GM19463 (cell line): ENCODE results near the gene DCUN1D3.

Source experiments
- ATAC-seq: cut with Tn5 transposase; IDR thresholded peaks from one replicate; pipeline ENCODE4 v1.9.1; 2021; ENCODE audit warnings: mild to moderate bottlenecking, moderate library complexity; ENCODE audit not compliant: unreplicated experiment

DCUN1D3 gene

GRCh38 chr16:20894388-20894787 is 5.8 kb downstream of the DCUN1D3 start:
- no peak for ATAC-seq

- no peak for ATAC-seq
Measured at GRCh38 chr16:20889625-20890275, 10.4 kb downstream of the DCUN1D3 start.

GRCh38 chr16:20887207-20887606 is 13.0 kb downstream of the DCUN1D3 start:
- no peak for ATAC-seq

GRCh38 chr16:20886320-20886719 is 13.8 kb downstream of the DCUN1D3 start:
- ATAC-seq, result no peak

- no peak for ATAC-seq
Measured at GRCh38 chr16:20884240-20884556, 16.0 kb downstream of the DCUN1D3 start.

DNA sequence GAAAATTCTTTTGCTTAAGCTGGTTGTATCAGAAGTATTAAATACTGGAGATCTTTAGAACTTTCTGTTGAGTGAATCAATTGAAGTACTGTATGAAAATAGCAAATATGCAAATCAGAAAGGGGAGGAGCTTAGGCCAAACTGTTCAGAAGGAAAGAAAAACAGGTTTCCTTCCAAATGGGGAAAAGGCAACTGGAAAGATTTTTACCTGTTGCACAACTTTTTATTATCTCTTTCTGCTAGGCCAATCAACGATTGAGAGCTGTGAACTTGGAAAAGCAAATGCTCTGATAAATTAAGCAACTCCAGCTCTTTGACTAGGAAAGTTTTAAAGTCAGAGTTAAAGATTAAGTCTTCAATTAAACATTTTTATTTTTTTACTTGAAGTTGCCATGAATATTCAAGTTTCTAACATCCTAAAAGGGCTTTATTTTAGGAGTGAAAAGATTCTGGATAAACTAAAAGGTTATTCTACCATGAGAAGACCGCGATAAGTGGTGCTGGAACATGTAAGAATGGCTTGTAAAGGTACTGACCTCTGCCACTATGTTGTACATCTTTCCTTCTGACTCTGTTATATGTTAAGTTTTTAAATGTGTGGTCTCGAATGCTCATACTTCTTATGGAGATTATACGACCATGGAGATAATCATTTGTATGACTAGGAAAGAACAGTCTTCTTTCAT is 16.5 kb downstream of the DCUN1D3 start:
- no peak for ATAC-seq

- no peak for ATAC-seq
Measured at GRCh38 chr16:20881503-20881878, 18.7 kb downstream of the DCUN1D3 start.

DNA sequence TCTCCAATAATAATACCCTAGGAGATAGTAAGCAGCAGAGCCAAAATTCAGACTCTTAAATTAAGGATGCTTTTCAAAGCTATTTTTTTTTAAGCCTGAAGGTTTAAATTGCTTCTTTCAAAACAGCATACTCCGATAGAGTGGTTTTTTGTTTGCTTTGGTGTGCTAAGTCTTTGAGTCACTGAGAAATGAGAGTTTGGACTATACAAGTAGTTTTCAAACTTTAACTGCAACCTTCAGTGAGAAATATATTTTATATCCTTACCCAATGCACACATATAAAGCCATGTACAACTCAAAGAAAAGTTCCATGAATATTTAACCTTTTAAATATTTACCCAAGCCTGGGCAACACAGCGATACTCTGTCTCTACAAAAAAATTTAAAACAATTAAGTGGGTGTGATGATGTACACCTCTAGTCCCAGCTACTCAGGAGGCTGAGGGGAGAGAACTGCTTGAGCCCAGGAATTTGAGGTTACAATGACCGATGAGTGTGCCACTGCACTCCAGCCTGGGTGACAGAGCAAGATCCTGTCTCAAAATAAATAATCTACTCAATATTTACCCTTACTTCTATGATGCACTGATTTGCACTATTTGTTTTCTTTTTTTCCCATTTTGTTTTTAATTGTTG is 19.2 kb downstream of the DCUN1D3 start:
- ATAC-seq, result no peak

DNA sequence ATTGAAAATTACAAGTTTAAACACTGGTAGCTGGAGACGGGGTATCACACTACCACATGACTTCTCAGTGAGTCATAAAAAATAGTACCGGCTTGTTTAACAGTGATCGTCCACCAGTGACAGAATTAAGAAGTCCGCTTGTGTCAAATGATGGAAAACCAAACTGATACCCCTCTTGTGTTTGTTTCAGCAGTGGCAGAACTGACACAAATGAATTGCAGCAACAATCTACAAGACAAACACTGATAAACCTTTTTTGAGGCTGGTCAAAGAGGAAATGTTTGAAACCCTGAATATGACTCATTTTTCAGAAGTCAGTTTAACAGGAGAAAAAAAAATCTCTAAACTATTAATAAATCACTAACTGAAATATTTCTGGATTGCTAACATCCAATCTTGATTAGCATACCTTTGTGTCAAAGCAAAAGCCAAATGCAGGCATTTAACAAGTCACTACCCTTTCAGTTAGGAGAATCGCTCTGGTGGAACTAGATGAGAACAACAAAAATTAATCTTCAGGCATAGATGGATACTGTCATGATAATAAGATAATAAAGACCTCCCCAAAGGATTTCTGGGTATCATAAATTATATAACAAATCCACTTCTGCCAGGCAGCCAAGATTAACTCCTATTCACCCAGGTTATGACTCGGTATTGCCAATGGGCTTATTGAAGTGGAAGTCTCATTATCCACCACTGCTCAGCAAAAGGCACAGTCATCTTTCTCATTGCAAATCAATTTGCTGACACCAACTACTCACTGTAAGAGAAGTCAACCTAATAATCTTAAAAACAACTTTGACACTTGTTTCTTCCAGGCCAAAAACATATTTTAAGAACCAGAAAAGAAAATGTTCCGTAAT is 20.8 kb downstream of the DCUN1D3 start:
- ATAC-seq, result peak; percentile 51

DNA sequence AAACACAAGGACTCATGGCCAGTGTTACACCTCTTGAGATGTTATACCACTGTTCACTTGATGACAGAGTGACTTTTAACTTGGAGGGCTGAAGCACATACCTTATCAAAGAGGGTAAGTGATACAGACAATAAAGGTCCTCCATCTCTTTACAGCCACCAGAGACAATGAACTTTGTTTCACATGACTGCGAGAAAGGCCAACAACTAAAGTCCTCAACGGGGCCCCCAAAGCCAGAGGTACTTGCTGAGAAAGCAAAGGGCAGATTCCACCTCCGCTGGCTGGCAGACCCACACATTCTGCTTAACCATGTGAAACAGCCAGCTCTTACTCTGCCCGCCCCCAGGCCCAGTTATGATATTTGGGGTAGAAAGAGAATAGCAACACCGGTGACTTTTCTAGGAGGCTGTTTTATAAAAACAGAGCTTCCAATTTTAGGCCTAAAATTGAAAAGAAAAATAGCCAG is 21.4 kb downstream of the DCUN1D3 start:
- ATAC-seq, result peak; percentile 16

DNA sequence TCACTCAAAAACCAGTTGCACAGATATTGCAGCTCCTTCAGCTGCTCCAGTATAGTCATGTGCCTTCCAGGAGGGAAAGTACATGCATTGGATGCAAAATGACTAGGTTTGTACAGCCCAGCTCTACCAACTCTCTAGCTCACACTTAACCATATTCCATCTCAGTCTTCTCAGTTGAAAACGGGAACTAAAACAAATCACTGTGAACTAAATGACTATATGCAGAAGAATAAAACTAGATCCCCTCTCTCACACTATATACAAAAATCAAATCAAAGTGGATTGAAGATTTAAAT is 24.9 kb downstream of the DCUN1D3 start:
- no peak for ATAC-seq

DNA sequence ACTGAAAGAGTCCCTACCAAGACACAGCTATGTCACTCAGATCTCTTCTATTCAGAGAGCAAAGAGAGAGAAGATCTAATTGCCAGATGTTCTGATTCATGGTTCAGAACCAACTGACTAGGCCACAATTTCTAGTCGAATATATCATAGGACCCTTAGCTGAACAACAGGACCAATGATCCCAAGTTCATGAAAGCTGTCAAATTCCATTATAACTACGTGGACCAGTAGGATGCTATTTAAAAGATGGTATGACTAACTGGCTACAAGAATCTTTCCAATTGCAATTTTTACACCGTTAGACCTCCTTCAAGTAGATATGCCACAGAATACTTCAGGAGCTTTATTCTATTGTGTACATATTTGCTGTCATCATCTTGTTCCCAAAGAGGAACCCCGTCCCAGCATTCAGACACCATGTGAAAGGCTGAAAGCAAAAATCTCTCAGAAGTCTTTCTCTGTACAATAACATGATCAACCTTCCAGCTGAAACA is 26.0 kb downstream of the DCUN1D3 start:
- ATAC-seq, result no peak

DNA sequence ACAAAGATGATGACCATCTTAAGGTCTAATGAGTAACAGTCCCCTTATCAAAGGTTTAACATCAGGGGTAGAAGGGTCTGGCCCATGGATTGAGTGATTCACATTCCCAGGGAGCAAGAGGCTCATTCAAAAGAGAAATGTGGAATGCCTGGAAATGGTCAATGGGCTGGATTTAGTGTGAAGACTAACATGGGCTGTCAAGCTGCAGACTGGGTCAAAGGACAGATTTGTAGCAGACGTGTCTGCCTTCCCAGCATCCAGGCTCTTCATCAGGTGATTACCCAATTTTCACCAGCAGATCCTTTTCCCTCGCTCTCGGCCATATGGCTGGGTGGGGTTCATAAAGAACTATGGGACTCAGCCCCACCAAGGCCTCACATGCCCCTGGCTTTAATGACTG is 26.8 kb downstream of the DCUN1D3 start:
- no peak for ATAC-seq

- no peak for ATAC-seq
Measured at GRCh38 chr16:20871941-20872815, 28.0 kb downstream of the DCUN1D3 start.

- no peak for ATAC-seq
Measured at GRCh38 chr16:20871258-20871657, 28.9 kb downstream of the DCUN1D3 start.

DNA sequence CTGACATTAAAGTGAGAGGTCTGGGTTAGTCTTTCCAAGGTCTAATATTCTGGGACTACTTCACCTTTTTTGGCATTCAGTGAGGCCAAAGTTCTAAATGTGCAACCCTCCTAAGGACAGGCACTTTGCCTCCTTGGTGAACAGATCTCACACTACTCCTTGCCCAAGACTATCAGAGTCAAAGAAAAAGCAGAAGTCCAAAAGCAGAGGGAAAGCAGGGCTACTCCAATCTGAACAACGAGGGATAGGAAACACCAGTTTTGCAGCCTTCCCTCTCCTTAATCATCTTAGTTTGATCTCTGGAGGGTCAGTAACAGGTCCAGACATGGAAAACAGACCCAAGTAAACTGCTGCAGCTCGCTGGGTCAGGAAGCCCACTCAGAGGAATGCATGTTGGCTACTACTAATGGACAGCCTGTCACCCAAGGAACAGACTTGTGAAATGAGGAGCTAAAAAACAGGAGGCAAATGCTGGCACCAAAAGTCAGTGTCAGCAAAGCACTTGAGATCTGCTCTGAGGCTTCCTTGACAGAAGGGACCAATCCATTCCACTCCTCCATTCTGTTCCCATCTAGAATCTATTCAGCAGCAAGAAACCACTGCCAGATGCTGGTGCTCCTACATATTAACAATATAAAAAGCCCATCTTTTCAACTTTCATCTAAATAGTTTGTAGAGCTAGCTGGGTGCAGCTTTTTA is 29.9 kb downstream of the DCUN1D3 start:
- no peak for ATAC-seq

DNA sequence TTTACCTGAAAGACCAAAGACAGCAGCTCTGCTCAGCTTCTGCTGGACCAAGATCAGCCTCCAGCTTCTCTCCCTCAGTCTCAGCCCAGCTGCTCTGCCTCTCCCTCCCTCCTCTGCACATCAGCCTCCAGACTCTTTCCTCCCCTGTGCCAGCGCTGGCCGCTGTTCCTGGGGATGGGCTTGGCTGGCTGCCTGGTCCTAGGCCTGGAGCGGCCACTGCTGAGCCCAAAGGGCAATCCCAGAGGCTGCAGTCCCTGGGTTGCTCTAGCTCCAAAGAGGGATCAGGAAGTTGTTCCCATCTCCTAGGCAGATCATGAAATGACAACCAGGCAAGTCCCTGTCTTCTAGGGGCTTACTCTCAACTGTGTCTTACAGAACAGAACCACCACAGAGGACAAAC is 31.3 kb downstream of the DCUN1D3 start:
- no peak for ATAC-seq

DNA sequence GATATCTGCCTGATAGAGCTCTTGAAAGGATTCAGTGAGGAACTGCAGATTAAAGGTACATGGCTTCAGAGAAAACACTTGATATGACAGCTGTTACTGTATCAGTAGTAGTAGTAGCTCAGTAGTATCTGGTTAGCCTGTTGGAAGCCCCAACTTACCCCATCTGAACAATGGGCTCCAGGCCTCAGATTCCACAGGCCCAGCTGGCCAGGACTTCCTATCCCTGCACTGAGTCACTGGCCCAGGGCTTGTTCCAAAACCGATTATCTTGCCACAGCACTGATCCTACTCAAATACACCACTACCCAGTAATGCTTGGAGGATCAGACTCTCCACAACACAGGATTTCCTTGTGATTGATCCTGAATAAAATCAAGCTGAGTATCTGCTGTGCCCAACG is 32.6 kb downstream of the DCUN1D3 start:
- no peak for ATAC-seq

GRCh38 chr16:20866801-20867200 is 33.4 kb downstream of the DCUN1D3 start:
- ATAC-seq, result no peak
